Measurements from ENCODE around the gene NAA80. TPM values are rescaled to one million over a fixed set of nuclear protein-coding genes. Genes with fewer than 3 reads are reported as not detected.
A peak's percentile ranks its signal among the peaks of the same experiment; 100 is the strongest.

The NAA80 gene
- total and polyA plus RNA-seq, 2 of the 13 experiments (the other 11 are each of a cell fraction or from before 2014, with no cell fraction given): 3.4 to 8.7 TPM

GRCh38 chr3:50272911-50273688 is 26.1 kb downstream of the NAA80 start (continued):
- TF ChIP-seq, protein P1, sequence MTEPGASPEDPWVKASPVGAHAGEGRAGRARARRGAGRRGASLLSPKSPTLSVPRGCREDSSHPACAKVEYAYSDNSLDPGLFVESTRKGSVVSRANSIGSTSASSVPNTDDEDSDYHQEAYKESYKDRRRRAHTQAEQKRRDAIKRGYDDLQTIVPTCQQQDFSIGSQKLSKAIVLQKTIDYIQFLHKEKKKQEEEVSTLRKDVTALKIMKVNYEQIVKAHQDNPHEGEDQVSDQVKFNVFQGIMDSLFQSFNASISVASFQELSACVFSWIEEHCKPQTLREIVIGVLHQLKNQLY (CRISPR knock-in tag; IDR thresholded peaks at IDR 0.05): no peak
- TF ChIP-seq CREB1 (IDR thresholded peaks at IDR 0.05) (no peak), CREB1 (CRISPR knock-in tag; IDR thresholded peaks at IDR 0.05) (no peak), NCOR1 (IDR thresholded peaks at IDR 0.05; ENCODE audit: borderline replicate concordance, low read length) (no peak), ZNF431 (CRISPR knock-in tag; IDR thresholded peaks at IDR 0.05; ENCODE audit: borderline replicate concordance, low read depth) (no peak), ZNF709 (CRISPR knock-in tag; IDR thresholded peaks at IDR 0.05) (no peak), ZBTB33 (CRISPR knock-in tag; IDR thresholded peaks at IDR 0.05) (peak; percentile 100), ZNF589 (CRISPR knock-in tag; conservative IDR thresholded peaks at IDR 0.05) (no peak), ZC3H4 (CRISPR knock-in tag; IDR thresholded peaks at IDR 0.05; ENCODE audit: borderline replicate concordance) (no peak), TAF1 (CRISPR knock-in tag; IDR thresholded peaks at IDR 0.05) (no peak), RELA (CRISPR knock-in tag; IDR thresholded peaks at IDR 0.05) (peak; percentile 78; the same call in 1 of the 2 replicates), REL (CRISPR knock-in tag; conservative IDR thresholded peaks at IDR 0.05) (no peak), PLSCR1 (CRISPR knock-in tag; IDR thresholded peaks at IDR 0.05; ENCODE audit: borderline replicate concordance) (no peak), SRF (IDR thresholded peaks at IDR 0.05; ENCODE audit: low read depth, low read length) (no peak), ZNF430 (CRISPR knock-in tag; IDR thresholded peaks at IDR 0.05) (no peak), TRAFD1 (CRISPR knock-in tag; IDR thresholded peaks at IDR 0.05; ENCODE audit: borderline replicate concordance) (no peak)
- TF ChIP-seq, protein P2, sequence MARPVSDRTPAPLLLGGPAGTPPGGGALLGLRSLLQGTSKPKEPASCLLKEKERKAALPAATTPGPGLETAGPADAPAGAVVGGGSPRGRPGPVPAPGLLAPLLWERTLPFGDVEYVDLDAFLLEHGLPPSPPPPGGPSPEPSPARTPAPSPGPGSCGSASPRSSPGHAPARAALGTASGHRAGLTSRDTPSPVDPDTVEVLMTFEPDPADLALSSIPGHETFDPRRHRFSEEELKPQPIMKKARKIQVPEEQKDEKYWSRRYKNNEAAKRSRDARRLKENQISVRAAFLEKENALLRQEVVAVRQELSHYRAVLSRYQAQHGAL (CRISPR knock-in tag; IDR thresholded peaks at IDR 0.05; ENCODE audit: not compliant biosample characterization): no peak
- TF ChIP-seq, protein P3, sequence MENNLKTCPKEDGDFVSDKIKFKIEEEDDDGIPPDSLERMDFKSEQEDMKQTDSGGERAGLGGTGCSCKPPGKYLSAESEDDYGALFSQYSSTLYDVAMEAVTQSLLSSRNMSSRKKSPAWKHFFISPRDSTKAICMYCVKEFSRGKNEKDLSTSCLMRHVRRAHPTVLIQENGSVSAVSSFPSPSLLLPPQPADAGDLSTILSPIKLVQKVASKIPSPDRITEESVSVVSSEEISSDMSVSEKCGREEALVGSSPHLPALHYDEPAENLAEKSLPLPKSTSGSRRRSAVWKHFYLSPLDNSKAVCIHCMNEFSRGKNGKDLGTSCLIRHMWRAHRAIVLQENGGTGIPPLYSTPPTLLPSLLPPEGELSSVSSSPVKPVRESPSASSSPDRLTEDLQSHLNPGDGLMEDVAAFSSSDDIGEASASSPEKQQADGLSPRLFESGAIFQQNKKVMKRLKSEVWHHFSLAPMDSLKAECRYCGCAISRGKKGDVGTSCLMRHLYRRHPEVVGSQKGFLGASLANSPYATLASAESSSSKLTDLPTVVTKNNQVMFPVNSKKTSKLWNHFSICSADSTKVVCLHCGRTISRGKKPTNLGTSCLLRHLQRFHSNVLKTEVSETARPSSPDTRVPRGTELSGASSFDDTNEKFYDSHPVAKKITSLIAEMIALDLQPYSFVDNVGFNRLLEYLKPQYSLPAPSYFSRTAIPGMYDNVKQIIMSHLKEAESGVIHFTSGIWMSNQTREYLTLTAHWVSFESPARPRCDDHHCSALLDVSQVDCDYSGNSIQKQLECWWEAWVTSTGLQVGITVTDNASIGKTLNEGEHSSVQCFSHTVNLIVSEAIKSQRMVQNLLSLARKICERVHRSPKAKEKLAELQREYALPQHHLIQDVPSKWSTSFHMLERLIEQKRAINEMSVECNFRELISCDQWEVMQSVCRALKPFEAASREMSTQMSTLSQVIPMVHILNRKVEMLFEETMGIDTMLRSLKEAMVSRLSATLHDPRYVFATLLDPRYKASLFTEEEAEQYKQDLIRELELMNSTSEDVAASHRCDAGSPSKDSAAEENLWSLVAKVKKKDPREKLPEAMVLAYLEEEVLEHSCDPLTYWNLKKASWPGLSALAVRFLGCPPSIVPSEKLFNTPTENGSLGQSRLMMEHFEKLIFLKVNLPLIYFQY (CRISPR knock-in tag; IDR thresholded peaks at IDR 0.05; ENCODE audit: borderline replicate concordance): 0 out of 2 replicates have a peak, but pooled peaks have one; percentile 47
